A549 (cell line): ENCODE results near the gene PDE6G. TPM values are rescaled to one million over a fixed set of nuclear protein-coding genes. Genes with fewer than 3 reads are reported as not detected.

Source experiments
- ATAC-seq, 2 experiments: fragments of 200-7000 bp in 1 of 2; fragments of >200 bp in 1 of 2; cut with Nextera tagmentation in 1 of 2; cut with Tn5 transposase in 1 of 2; 3 replicates each; pipeline versions ENCODE4 v1.8.0 to v1.9.1; 2018 to 2020; ENCODE audit warnings: mild to moderate bottlenecking in 1 of 2, moderate library complexity in 1 of 2
- CTCF ChIA-PET: fragments of 300-600 bp; sonication (Branson Sonifier 250); formaldehyde crosslinking; extraction: SDS; loops from one replicate; lab custom pipeline; 2021; ENCODE audit warnings: antibody characterized with exemption, inconsistent platforms; lab: Yijun Ruan, JAX
- POLR2A ChIA-PET: fragments of 350-600 bp; formaldehyde crosslinking; extraction: SDS; loops from one replicate; lab custom pipeline; 2021; ENCODE audit warnings: antibody characterized with exemption, inconsistent platforms; lab: Yijun Ruan, JAX
- DNase-seq, 2 experiments: peaks; one replicate each; pipeline versions ENCODE4 v3.0.0 to v3.0.0-alpha.2; 2011 to 2016; ENCODE audit warnings: low read depth in 1 of 2, low spot score in 1 of 2
- FAIRE-seq: peaks from 2 replicates; lab custom pipeline; 2011; peaks lifted over from hg19 to GRCh38; lab: Jason Lieb, UNC
- H3K27ac ChIP-seq, 2 experiments: fragments of >200 bp; sonication (Bioruptor Twin); formaldehyde crosslinking; 3 replicates each; pipeline ENCODE4 v1.5.1; 2016 to 2017
- H3K4me1 ChIP-seq: fragments of >200 bp; sonication (Bioruptor Twin); formaldehyde crosslinking; 3 replicates; pipeline ENCODE4 v1.6.1; 2016
- H3K4me2 ChIP-seq: fragments of >200 bp; sonication (Bioruptor Twin); formaldehyde crosslinking; 3 replicates; pipeline ENCODE4 v1.6.1; 2016
- H3K4me3 ChIP-seq: fragments of >200 bp; sonication (Bioruptor Twin); formaldehyde crosslinking; 3 replicates; pipeline ENCODE4 v1.5.1; 2016
- H3K9me3 ChIP-seq: fragments of >200 bp; sonication (Bioruptor Twin); formaldehyde crosslinking; 3 replicates; pipeline ENCODE4 v1.6.1; 2016
- CHD2 ChIP-seq: fragments of 150-350 bp; IDR thresholded peaks from 2 replicates; pipeline ENCODE4 v1.6.1; 2014; ENCODE audit warnings: low read length; ENCODE audit not compliant: partially characterized antibody
- CTCF ChIP-seq: fragments of >200 bp; sonication (Bioruptor Twin); formaldehyde crosslinking; IDR thresholded peaks from 3 replicates; pipeline ENCODE4 v1.5.1; 2016
- ESRRA ChIP-seq: fragments of 150-350 bp; IDR thresholded peaks from 2 replicates; pipeline ENCODE4 v1.6.1; 2014; ENCODE audit warnings: mild to moderate bottlenecking, low read length, borderline replicate concordance
- FOSB ChIP-seq: fragments of 250-450 bp; sonication (Bioruptor Pico); IDR thresholded peaks from 2 replicates; pipeline ENCODE4 v1.5.0; 2020; ENCODE audit warnings: mild to moderate bottlenecking, moderate library complexity
- FOSL2 ChIP-seq, 2 experiments: fragments of 450-650 bp in 1 of 2; fragments of >200 bp in 1 of 2; sonication (Bioruptor Twin) in 1 of 2; formaldehyde crosslinking; IDR thresholded peaks; 2 replicates each; pipeline versions ENCODE4 v1.5.0 to v1.6.1; 2016 to 2020; ENCODE audit warnings: mild to moderate bottlenecking in 1 of 2, moderate library complexity in 1 of 2
- HOXA7 ChIP-seq: fragments of 250-450 bp; sonication (Bioruptor Pico); IDR thresholded peaks from 2 replicates; pipeline ENCODE4 v1.5.0; 2020; ENCODE audit warnings: mild to moderate bottlenecking, moderate library complexity
- MAFK ChIP-seq: fragments of 450-650 bp; IDR thresholded peaks from 2 replicates; pipeline ENCODE4 v1.6.1; 2014; ENCODE audit not compliant: partially characterized antibody
- MAZ ChIP-seq: fragments of 150-350 bp; IDR thresholded peaks from 2 replicates; pipeline ENCODE4 v1.6.1; 2014; ENCODE audit warnings: antibody characterized with exemption, low read depth, low read length, borderline replicate concordance
- NPAS2 ChIP-seq: fragments of 250-450 bp; sonication (Bioruptor Pico); IDR thresholded peaks from 2 replicates; pipeline ENCODE4 v1.8.0; 2022; ENCODE audit warnings: mild to moderate bottlenecking, moderate library complexity, borderline replicate concordance
- RARB ChIP-seq: fragments of 250-450 bp; sonication (Bioruptor Pico); IDR thresholded peaks from 2 replicates; pipeline ENCODE4 v1.8.0; 2021; ENCODE audit warnings: mild to moderate bottlenecking, moderate library complexity
- TFCP2L1 ChIP-seq: fragments of 250-450 bp; sonication (Bioruptor Pico); IDR thresholded peaks from 2 replicates; pipeline ENCODE4 v1.5.0; 2021; ENCODE audit warnings: mild to moderate bottlenecking
- TP53 ChIP-seq: fragments of 250-450 bp; sonication (Bioruptor Pico); IDR thresholded peaks from 2 replicates; pipeline ENCODE4 v1.5.0; 2021; ENCODE audit warnings: mild to moderate bottlenecking, moderate library complexity
- USF2 ChIP-seq: fragments of 450-650 bp; IDR thresholded peaks from 2 replicates; pipeline ENCODE4 v1.6.1; 2014; ENCODE audit warnings: antibody characterized with exemption
- WGBS: methylation state at CpG from one replicate; pipeline ENCODE4 v1.1.6; 2017; ENCODE audit errors: missing lambda C conversion rate; 5-methylcytosine and 5-hydroxymethylcytosine counted together
- polyA plus RNA-seq, 4 experiments: library from polyadenylated mRNA; depleted of rRNA in 3 of 4; stranded (reverse); fragments of >200 nt; fragmentation: RNase III in 1 of 4; extraction: RNeasy Plus Mini Kit Qiagen cat#74134 plus additional on column Dnase treatment in 1 of 4; gene quantifications; 2 replicates in 3 of 4; 3 replicates in 1 of 4; pipeline ENCODE4 v1.2.3, GENCODE V29; 2011 to 2017
- TF ChIP-seq, protein P1 (sequence below): fragments of 250-450 bp; sonication (Bioruptor Pico); IDR thresholded peaks from 2 replicates; pipeline ENCODE4 v1.5.0; 2020; ENCODE audit warnings: low read depth, mild to moderate bottlenecking, moderate library complexity
- TF ChIP-seq, protein P2 (sequence below): fragments of 250-450 bp; sonication (Bioruptor Pico); IDR thresholded peaks from 2 replicates; pipeline ENCODE4 v1.5.0; 2021; ENCODE audit warnings: mild to moderate bottlenecking, moderate library complexity, borderline replicate concordance

PDE6G gene
- polyA plus RNA-seq, 2 of the 4 experiments (the other 2 are of a cell fraction), result 1.2 TPM

DNA sequence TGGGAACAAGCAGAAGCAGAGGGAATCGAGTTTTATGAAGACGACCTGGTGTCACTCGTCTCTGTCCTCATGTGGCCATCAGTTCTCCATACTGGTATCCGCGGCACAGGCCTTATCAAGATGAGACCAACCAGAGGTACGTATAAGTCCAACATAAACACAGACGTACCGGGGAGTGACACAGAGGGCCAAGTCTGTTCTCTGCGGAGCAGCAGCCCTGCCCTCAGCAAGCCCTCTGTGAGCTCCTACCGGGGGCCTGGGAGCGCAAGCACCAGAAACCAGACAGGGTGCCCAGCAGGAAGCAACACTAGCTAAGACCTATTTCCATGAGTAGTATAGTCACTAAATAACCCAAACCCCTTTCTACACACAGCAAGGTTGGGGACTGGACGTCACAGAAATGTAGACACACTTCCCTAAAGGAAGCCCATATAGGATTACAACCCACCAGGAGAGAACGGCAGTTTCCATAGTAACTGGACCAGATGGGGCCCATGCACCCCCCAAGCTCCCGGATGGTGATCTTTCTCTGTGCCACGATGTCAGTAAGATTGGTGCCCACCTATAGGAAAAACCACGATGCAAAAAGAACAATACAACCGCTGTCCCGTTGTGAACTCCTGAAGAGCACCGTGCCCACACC, 26.3 kb upstream of the PDE6G start:
- 44% methylated on average over 19 of the region's 19 CpGs for WGBS
- CTCF ChIA-PET, result interaction anchor here (1.2 to 8.1 kb wide), 10 partner anchors 10 to 124 kb away, joined by 3 to 54 read pairs (median 7); partner anchors contain the start of gene MRPL12
- no peak; a peak in 2 of 6 replicates for ATAC-seq
- Histone ChIP-seq H3K4me3 (peak overlapping the region; percentile 86), H3K9me3 (no peaks in the 10 kb centered on the region), H3K27ac (peak overlapping the region; percentile 90 to 91), H3K4me1 (peaks cover 25% of the 10 kb centered on the region), H3K4me2 (peak overlapping the region; percentile 96)
- POLR2A ChIA-PET, result interaction anchor here (1.1 to 3.8 kb wide), 6 partner anchors 9 to 19 kb away, joined by 3 to 42 read pairs (median 9); partner anchors contain the start of genes CCDC137, MRPL12 and OXLD1
- TF ChIP-seq, protein P1, sequence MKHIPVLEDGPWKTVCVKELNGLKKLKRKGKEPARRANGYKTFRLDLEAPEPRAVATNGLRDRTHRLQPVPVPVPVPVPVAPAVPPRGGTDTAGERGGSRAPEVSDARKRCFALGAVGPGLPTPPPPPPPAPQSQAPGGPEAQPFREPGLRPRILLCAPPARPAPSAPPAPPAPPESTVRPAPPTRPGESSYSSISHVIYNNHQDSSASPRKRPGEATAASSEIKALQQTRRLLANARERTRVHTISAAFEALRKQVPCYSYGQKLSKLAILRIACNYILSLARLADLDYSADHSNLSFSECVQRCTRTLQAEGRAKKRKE (CRISPR knock-in tag), result no peak
- TF ChIP-seq HOXA7 (no peak), FOSB (CRISPR knock-in tag) (0 out of 2 replicates have a peak, but pooled peaks have one; percentile 5)
- no peak for FAIRE-seq
- no peak for DNase-seq

- ATAC-seq (no peak), DNase-seq (no peak), FAIRE-seq (no peak)
- 62% methylated on average over 17 of the region's 17 CpGs for WGBS
- ChIA-PET CTCF (interaction anchor here (1.2 to 8.1 kb wide), 7 partner anchors 9 to 123 kb away, joined by 3 to 54 read pairs (median 7); partner anchors contain the start of gene MRPL12), POLR2A (interaction anchor here (2.5 kb wide), 1 partner anchor 15 kb away, joined by 23 read pairs; the partner anchor contains the start of genes CCDC137 and OXLD1)
- no peaks in the 10 kb centered on the region for H3K9me3 ChIP-seq
- H3K4me1 ChIP-seq, result peaks cover 25% of the 10 kb centered on the region
- H3K4me2 ChIP-seq, result peak overlapping the region; percentile 96
- H3K4me3 ChIP-seq, result no peak overlapping the region
- peak overlapping the region in 1 of 2 experiments; percentile 32; a peak in 1 of 6 replicates for H3K27ac ChIP-seq
- no peak for TF ChIP-seq FOSL2 (IDR thresholded peaks at IDR 0.05)
- no peak for TF ChIP-seq FOSL2 (CRISPR knock-in tag; IDR thresholded peaks at IDR 0.05)
- TF ChIP-seq NPAS2, result no peak
- no peak for TF ChIP-seq MAZ
Observed at GRCh38 chr17:81681672-81682071, 25.3 kb upstream of the PDE6G start.

- FAIRE-seq (no peak), ATAC-seq (no peak), DNase-seq (no peak)
- Histone ChIP-seq H3K4me1 (peaks cover 17% of the 10 kb centered on the region), H3K4me3 (no peak overlapping the region), H3K4me2 (no peak overlapping the region), H3K27ac (no peak overlapping the region), H3K9me3 (no peaks in the 10 kb centered on the region)
- TF ChIP-seq CHD2 (no peak), TP53 (CRISPR knock-in tag) (no peak), TFCP2L1 (no peak), CTCF (no peak), MAFK (no peak), RARB (no peak), ESRRA (no peak), USF2 (no peak), FOSL2 (IDR thresholded peaks at IDR 0.05) (no peak), FOSL2 (CRISPR knock-in tag; IDR thresholded peaks at IDR 0.05) (no peak)
- TF ChIP-seq, protein P2, sequence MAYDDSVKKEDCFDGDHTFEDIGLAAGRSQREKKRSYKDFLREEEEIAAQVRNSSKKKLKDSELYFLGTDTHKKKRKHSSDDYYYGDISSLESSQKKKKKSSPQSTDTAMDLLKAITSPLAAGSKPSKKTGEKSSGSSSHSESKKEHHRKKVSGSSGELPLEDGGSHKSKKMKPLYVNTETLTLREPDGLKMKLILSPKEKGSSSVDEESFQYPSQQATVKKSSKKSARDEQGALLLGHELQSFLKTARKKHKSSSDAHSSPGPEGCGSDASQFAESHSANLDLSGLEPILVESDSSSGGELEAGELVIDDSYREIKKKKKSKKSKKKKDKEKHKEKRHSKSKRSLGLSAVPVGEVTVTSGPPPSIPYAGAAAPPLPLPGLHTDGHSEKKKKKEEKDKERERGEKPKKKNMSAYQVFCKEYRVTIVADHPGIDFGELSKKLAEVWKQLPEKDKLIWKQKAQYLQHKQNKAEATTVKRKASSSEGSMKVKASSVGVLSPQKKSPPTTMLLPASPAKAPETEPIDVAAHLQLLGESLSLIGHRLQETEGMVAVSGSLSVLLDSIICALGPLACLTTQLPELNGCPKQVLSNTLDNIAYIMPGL, result no peak
- TF ChIP-seq, protein P1 (CRISPR knock-in tag), result no peak
- ChIA-PET POLR2A (no interaction called here), CTCF (interaction anchor here (1.0 to 8.1 kb wide), 4 partner anchors 9 to 79 kb away, joined by 3 to 54 read pairs (median 7); no protein-coding TSS in a partner anchor)
- 89% methylated on average over 11 of the region's 11 CpGs for WGBS
Observed at GRCh38 chr17:81680150-81680549, 23.8 kb upstream of the PDE6G start.
